Transverse colon (tissue), 4 donors: ENCODE results near the gene UQCC2.

Experiments used
- POLR2A ChIP-seq: fragments of 450-650 bp; IDR thresholded peaks from one replicate; pipeline ENCODE4 v1.6.1; 2016; ENCODE audit warnings: antibody characterized with exemption, mild to moderate bottlenecking, moderate library complexity
- POLR2AphosphoS5 ChIP-seq, 3 donors: sonication (generic); formaldehyde crosslinking; IDR thresholded peaks; one replicate each; pipeline ENCODE4 v1.6.1; 2016; ENCODE audit warnings: antibody characterized with exemption in 3 of 3
- TF ChIP-seq, protein P1 (sequence below), 5 experiments: fragments of 200-600 bp in 3 of 5; fragments of 450-650 bp in 2 of 5; sonication (generic) in 3 of 5; IDR thresholded peaks; 1 replicate in 2 of 5; 2 replicates in 3 of 5; pipeline ENCODE4 v1.5.1; 2016 to 2017; ENCODE audit warnings: antibody characterized with exemption in 5 of 5, inconsistent platforms in 3 of 5, mild to moderate bottlenecking in 2 of 5, moderate library complexity in 1 of 5

DNA sequence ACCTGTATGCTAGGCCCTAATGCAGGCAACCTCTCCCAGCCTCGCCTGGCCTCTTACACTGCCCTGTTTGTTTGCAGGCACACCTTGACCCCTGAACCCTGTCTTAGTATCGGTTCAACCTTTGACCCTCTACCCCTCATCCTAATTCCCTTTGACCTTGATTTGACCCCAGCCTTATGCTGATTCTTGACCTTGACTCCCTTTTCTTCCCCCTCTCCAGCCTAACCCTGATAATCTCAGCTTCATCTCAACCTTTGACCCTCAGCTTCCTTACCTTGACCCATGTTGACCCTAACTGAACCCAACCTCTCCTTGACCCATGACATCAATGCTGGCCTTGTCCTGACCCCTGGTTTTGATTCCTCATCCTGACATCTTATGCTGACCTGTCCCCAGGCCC is 33.8 kb downstream of the UQCC2 start:
- TF ChIP-seq, protein P1, sequence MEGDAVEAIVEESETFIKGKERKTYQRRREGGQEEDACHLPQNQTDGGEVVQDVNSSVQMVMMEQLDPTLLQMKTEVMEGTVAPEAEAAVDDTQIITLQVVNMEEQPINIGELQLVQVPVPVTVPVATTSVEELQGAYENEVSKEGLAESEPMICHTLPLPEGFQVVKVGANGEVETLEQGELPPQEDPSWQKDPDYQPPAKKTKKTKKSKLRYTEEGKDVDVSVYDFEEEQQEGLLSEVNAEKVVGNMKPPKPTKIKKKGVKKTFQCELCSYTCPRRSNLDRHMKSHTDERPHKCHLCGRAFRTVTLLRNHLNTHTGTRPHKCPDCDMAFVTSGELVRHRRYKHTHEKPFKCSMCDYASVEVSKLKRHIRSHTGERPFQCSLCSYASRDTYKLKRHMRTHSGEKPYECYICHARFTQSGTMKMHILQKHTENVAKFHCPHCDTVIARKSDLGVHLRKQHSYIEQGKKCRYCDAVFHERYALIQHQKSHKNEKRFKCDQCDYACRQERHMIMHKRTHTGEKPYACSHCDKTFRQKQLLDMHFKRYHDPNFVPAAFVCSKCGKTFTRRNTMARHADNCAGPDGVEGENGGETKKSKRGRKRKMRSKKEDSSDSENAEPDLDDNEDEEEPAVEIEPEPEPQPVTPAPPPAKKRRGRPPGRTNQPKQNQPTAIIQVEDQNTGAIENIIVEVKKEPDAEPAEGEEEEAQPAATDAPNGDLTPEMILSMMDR (IDR thresholded peaks at IDR 0.05), result no peak
- TF ChIP-seq POLR2AphosphoS5 (IDR thresholded peaks at IDR 0.05), result no peak
- no peak for TF ChIP-seq POLR2A
